Right cardiac atrium (tissue), 5 donors: ENCODE data around the gene OCA2. TPM values are rescaled to one million over a fixed set of nuclear protein-coding genes. Genes with fewer than 3 reads are reported as not detected.

ENCODE experiments used
- ATAC-seq, 2 donors: fragments of 200-7000 bp; cut with Tn5 transposase; one replicate each; pipeline versions ENCODE4 v1.8.0 to v1.9.1; 2020; ENCODE audit warnings: moderate library complexity in 2 of 2, mild to moderate bottlenecking in 1 of 2
- DNase-seq, 3 donors: peaks; one replicate each; pipeline ENCODE4 v3.0.0-alpha.2; 2020
- H3K27ac ChIP-seq: one replicate; pipeline ENCODE4 v1.5.1; 2013; ENCODE audit warnings: mild to moderate bottlenecking, low read length, control low read depth, moderate library complexity
- H3K27me3 ChIP-seq: one replicate; pipeline ENCODE4 v1.6.1; 2013; ENCODE audit not compliant: control insufficient read depth, insufficient read depth
- H3K4me1 ChIP-seq: one replicate; pipeline ENCODE4 v1.6.1; 2013; ENCODE audit warnings: low read length; ENCODE audit not compliant: control insufficient read depth, insufficient read depth
- H3K4me3 ChIP-seq: one replicate; pipeline ENCODE4 v1.5.1; 2013; ENCODE audit warnings: low read length, control low read depth
- H3K9me3 ChIP-seq: one replicate; pipeline ENCODE4 v1.6.1; 2013; ENCODE audit warnings: low read length; ENCODE audit not compliant: control insufficient read depth
- WGBS: extraction: QIAGEN DNeasy Blood & Tissue Kit; methylation state at CpG from one replicate; pipeline ENCODE4 v1.1.7; 2013; 5-methylcytosine and 5-hydroxymethylcytosine counted together
- intact Hi-C, 4 donors: fragments of 100-400 bp; cut with DNase I; formaldehyde crosslinking; loops; one replicate each; pipeline versions ENCODE4 v1.11.0 to v1.14.0; 2022 to 2023
- polyA plus RNA-seq: library from polyadenylated mRNA; stranded (reverse); fragments of 200-250 nt; gene quantifications from one replicate; pipeline ENCODE4 v1.2.3, GENCODE V29; 2013
- total RNA-seq, 4 donors: library from RNA; stranded (reverse); fragmentation: NEBNext Ultra II Directional; extraction: Animal tissue kit (Norgen Biotek cat#: 25700); gene quantifications; one replicate each; pipeline ENCODE4 v1.2.1, GENCODE V29; 2021
- donor health status: healthy with polysubstance abuse.
- donor health status: DM: no; HTN: yes; CAD: no.
- donor health status: DM: no; HTN: no; CAD: no.
- donor health status: DM: no; HTN: yes; CAD: no; lungs with severe emphysema.
- donor health status: DM: yes; HTN: yes; CAD: no.

The OCA2 gene
- total and polyA plus RNA-seq, 5 donors = 0.29 to 1.2 (median 0.50) TPM

DNA sequence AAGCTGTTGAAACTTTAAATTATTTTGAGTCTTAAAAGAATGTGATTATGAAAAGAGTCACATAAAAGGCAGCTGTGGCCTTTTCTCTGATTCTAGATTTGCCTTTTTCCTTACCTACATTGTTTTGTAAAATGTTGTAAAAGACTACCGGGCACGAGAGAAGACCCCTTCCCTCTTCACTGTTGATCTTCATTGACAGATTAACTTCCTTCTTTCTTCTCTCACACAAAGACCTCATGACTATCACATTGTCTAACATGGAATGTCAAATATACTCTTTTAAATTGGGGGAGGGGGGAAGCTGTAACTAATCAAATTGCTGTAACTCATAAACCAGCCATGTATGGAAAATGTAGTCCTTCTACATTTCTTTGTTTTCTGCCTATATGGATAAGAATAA lies 68.3 kb downstream of the OCA2 start:
- intact Hi-C loops = no loop called here
- no peak overlapping the region for H3K27ac ChIP-seq
- ATAC-seq = no peak
- H3K4me3 ChIP-seq = no peak overlapping the region
- WGBS = 88% methylated on average over 2 of the region's 2 CpGs
- H3K4me1 ChIP-seq = no peaks in the 10 kb centered on the region
- H3K27me3 ChIP-seq = no peaks in the 10 kb centered on the region
- DNase-seq = no peak
- no peaks in the 10 kb centered on the region for H3K9me3 ChIP-seq

DNA sequence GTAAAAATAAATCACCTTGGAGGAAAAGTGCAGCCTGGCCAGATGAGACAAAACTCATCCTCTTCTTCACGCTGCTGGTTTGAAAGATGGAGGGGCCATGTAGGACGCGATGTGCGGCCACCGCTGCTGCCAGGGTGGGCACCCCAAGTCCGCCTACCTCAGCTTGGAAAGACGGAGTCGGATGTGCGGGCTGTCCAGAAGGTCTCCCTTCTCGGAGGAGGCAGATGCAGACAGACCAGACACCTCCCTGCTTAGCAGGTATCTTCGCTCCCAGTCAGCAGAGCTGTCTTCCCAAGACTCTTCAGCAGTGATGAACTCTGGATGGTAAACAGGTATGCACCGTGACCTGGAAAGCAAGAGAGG lies 71.4 kb downstream of the OCA2 start:
- no peak for ATAC-seq
- intact Hi-C loops = loop anchor here in 2 of 4 donors (10.0 kb wide), 2 partner anchors 57 to 97 kb away; no protein-coding TSS in a partner anchor
- no peaks in the 10 kb centered on the region for H3K9me3 ChIP-seq
- WGBS = 95% methylated on average over 12 of the region's 12 CpGs
- no peak for DNase-seq
- H3K27me3 ChIP-seq = no peaks in the 10 kb centered on the region
- no peak overlapping the region for H3K27ac ChIP-seq
- H3K4me3 ChIP-seq = no peak overlapping the region
- no peaks in the 10 kb centered on the region for H3K4me1 ChIP-seq

DNA sequence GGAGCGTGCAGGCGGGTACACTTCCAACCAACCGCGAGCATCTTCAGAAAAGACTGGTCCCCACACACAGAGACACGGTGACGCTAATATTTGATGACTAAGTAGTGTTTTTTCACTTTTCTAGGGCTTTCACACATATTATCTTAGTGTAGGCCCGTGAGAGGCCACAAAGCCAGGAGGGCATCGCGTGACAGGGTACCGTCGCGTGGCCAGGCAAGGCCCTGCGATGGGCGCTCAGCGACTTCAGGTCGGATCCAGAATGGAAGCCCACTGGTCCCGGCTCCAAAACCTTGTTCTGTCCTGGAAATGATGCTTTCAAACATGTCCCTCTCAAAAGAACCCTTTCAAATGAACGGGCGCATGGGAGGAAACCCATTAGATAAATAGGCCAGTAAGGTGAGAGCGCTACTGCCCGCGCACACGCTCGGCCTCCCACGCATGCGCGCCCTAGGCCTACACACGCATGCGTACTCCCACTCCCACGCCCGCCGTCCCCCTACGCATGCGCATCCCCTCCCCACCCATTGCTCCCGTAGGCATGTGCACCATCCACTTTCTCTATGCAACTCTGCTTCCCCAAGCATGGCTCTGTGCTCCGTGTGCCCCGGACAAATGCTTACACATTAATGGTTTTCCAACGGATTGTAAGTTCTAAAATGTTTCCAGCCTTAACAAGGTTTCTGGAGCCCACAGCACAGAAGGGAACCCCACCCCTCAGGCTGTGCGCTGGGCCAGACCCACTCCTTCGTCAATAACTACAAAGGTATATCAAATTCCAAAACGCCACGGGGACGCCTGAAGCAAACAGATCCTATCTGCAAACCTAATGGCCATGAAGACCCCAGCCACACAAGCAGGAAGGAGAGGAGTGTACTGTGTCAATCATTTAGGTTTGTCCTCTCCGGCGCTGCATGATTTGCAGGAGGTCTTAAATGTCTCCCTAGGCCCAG lies 72.1 kb downstream of the OCA2 start:
- no peaks in the 10 kb centered on the region for H3K27me3 ChIP-seq
- WGBS = 91% methylated on average over 45 of the region's 45 CpGs
- no peak overlapping the region for H3K4me3 ChIP-seq
- H3K27ac ChIP-seq = no peak overlapping the region
- intact Hi-C loops = loop anchor here in 2 of 4 donors (10.0 kb wide), 2 partner anchors 58 to 98 kb away; no protein-coding TSS in a partner anchor
- no peaks in the 10 kb centered on the region for H3K9me3 ChIP-seq
- H3K4me1 ChIP-seq = no peaks in the 10 kb centered on the region
- DNase-seq (no peak), ATAC-seq (no peak)

DNA sequence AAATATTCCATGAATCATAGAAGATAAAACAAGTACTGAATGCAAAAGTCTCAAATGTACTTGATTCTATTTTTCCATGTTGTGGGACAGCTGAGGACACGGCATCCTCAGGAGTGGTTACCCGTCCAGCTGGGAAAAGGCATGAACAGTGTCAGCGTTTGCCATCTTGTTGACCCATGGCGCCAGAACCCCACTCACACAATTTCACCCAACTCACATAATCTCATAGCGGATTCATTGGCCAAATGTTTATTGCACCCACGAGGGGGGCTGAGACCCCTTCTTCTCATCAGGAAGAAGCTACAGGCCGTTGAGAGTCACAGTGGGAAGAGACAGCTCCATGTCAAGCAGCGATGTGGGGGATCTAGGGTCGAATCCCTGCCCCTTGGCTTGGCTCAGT lies 72.9 kb downstream of the OCA2 start:
- intact Hi-C loops = loop anchor here in 2 of 4 donors (10.0 kb wide), 2 partner anchors 59 to 99 kb away; no protein-coding TSS in a partner anchor

DNA sequence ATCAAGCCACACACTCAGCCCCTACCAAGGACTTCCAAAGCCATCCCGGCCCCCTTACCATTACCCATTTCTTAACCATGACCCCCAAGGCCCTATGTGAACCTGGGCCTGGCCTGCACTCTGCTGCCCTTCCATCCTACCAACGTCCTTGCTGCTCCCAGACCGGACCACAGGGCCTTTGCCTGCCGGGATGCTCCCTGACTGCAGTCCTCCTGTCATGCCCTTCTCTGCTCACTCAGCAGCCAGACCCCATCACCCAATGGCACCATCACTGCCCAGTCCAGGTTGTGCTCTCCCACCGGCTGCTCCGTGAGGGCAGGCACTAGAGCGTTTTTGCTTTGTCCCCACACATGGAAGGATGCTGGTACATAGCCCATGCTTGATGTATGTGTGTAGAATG lies 73.7 kb downstream of the OCA2 start:
- no peak for ATAC-seq
- Histone ChIP-seq H3K4me3 (no peak overlapping the region), H3K27ac (no peak overlapping the region), H3K27me3 (no peaks in the 10 kb centered on the region), H3K4me1 (no peaks in the 10 kb centered on the region), H3K9me3 (no peaks in the 10 kb centered on the region)
- intact Hi-C loops = loop anchor here in 2 of 4 donors (10.0 kb wide), 2 partner anchors 59 to 99 kb away; no protein-coding TSS in a partner anchor
- no peak for DNase-seq
- WGBS = 90% methylated on average over 7 of the region's 7 CpGs

More for the DNA sequence above, 72.9 kb downstream of the OCA2 start:
- WGBS = 90% methylated on average over 9 of the region's 9 CpGs
- no peaks in the 10 kb centered on the region for H3K4me1 ChIP-seq
- H3K4me3 ChIP-seq = no peak overlapping the region
- H3K27me3 ChIP-seq = no peaks in the 10 kb centered on the region
- H3K27ac ChIP-seq = no peak overlapping the region
- DNase-seq (no peak), ATAC-seq (no peak)
- H3K9me3 ChIP-seq = no peaks in the 10 kb centered on the region

DNA sequence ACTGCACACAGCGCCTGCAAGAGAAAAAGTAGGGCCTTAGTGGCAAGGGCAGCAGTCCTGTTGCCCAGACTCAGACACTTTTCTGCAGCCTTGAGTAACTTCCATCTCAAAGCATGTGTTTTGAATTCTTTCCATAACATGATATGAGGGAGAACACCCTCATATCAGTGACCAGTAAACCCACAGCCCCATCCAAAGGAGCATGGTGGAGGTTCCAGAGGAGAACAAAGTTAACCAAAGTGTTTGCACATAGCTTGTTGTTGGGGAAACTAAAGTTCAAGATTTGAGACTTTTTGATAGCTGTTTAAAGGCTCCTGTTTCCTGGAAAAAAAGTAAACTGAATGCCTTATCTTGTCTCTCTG lies 74.2 kb downstream of the OCA2 start:
- Histone ChIP-seq H3K4me3 (no peak overlapping the region), H3K27ac (no peak overlapping the region), H3K9me3 (no peaks in the 10 kb centered on the region), H3K4me1 (no peaks in the 10 kb centered on the region), H3K27me3 (no peaks in the 10 kb centered on the region)
- intact Hi-C loops = loop anchor here in 2 of 4 donors (10.0 kb wide), 2 partner anchors 60 to 100 kb away; no protein-coding TSS in a partner anchor
- ATAC-seq (no peak), DNase-seq (no peak)
- 94% methylated on average over 1 of the region's 1 CpG for whole genome bisulfite sequencing

DNA sequence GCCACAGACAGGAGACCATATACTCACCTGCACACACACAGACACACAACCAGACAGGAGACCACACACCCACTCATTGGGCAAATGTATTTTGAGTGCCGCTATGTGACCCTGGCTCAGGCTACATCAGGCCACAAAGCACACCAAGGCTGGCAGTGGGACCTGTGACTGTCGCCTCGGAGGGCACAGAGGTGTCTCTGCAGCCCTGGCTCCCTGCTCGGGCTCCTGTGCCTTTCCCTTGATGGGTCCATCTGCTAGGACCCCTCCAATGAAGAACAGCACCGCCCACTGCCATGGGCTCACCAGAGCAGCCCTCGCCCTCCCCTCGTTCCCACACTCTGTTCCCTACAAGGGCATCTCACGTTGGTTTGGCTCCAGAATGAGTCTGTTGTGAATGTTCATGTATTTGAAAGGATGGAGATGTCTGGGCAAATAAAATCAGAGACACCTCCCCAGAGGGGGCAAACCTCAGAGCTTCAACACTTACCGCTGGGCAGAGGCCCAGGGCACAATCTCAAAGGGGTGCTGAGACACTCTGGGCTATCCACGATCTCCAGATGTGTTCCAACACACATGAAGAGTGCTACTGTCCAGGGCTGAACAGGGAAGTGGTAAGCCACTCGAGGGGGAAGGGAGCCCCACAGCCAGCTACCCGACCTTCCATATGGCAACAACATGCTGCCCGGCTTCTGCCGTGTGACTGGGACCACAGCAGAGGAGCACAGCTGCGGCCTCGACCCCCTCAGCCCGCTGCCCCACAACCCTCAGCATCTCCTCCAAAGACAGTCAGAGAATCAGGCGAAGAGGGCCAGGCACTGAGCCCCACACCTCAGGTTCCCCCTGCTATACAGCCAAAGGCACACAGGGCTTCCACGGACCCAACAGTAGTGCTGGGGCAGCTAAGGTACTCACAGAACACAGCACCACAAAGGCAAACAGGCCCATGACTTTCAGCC lies 74.9 kb downstream of the OCA2 start:
- no peaks in the 10 kb centered on the region for H3K9me3 ChIP-seq
- no peaks in the 10 kb centered on the region for H3K4me1 ChIP-seq
- WGBS = 79% methylated on average over 19 of the region's 19 CpGs
- no peak overlapping the region for H3K4me3 ChIP-seq
- no peak overlapping the region for H3K27ac ChIP-seq
- DNase-seq (peak in 1 of 3 donors; percentile 16), ATAC-seq (no peak)
- no peaks in the 10 kb centered on the region for H3K27me3 ChIP-seq
- intact Hi-C loops = loop anchor here in 2 of 4 donors (10.0 kb wide), 2 partner anchors 61 to 101 kb away; no protein-coding TSS in a partner anchor

DNA sequence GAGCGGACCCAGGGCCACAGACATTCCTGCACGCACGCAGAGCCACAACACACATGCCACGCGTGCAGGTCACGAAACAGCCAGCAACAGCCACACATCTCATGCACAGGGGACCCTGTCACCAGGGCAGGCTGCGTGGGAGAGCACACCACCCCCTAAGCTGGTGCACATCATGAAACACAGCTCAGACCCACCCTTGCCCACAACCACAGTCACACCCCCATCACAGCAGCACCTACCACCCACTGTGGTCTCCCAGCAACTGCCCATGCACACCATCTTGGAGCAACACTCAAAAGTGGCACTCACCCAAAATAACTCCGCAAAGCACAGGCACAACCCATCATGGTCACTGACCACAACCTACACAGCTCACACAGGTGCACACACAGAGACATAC lies 75.7 kb downstream of the OCA2 start:
- WGBS = 94% methylated on average over 8 of the region's 8 CpGs
- Histone ChIP-seq H3K27me3 (no peaks in the 10 kb centered on the region), H3K4me1 (no peaks in the 10 kb centered on the region), H3K27ac (no peak overlapping the region), H3K4me3 (no peak overlapping the region), H3K9me3 (no peaks in the 10 kb centered on the region)
- no peak for ATAC-seq
- no peak for DNase-seq
- intact Hi-C loops = loop anchor here in 2 of 4 donors (10.0 kb wide), 2 partner anchors 61 to 101 kb away; no protein-coding TSS in a partner anchor

DNA sequence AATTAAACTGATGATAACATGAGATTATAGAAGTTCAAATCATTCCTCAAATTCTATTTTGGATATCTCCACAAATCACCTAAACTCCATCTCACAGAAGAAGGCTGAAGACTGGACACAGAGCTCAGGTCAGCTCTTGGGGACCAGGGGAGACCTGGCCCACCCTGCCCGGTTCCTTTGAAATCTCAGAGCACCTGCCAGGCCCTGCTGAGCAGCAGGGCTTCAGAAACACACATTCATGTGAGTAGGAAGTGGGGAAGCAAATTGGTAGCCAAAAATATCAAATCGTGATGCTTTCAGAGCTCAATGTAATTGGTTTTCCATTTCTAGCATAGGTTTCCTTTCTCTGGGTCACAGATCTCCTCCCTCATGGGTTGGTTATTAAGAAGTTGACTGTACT lies 76.2 kb downstream of the OCA2 start:
- H3K27ac ChIP-seq = no peak overlapping the region
- no peak overlapping the region for H3K4me3 ChIP-seq
- ATAC-seq = no peak
- H3K27me3 ChIP-seq = no peaks in the 10 kb centered on the region
- H3K4me1 ChIP-seq = no peaks in the 10 kb centered on the region
- no peak for DNase-seq
- WGBS = 77% methylated on average over 2 of the region's 2 CpGs
- intact Hi-C loops = loop anchor here in 2 of 4 donors (10.0 kb wide), 2 partner anchors 62 to 102 kb away; no protein-coding TSS in a partner anchor
- no peaks in the 10 kb centered on the region for H3K9me3 ChIP-seq

DNA sequence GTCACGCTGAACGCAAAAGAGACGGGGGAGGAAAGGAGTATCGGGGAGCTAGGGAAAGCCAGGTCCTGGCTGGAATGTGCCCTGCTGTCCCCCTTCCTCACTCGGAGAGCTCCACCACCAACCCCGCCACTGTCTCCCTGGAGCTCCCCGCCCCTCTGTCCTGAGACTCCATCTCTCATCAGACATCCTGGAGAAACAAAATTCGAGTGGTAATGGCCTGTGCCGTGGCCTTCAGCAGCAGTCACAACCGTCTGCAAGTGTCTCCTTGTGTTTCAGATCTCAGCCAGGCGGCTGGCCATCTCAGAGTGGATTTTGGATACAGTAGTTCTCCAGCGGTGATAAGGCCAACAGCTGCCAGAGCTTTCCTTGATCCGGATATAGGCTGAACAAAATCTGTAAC lies 76.9 kb downstream of the OCA2 start:
- no peak overlapping the region for H3K27ac ChIP-seq
- H3K4me1 ChIP-seq = no peaks in the 10 kb centered on the region
- no peaks in the 10 kb centered on the region for H3K27me3 ChIP-seq
- no peak overlapping the region for H3K4me3 ChIP-seq
- ATAC-seq (no peak), DNase-seq (peak in 1 of 3 donors; percentile 14)
- intact Hi-C loops = loop anchor here in 2 of 4 donors (10.0 kb wide), 2 partner anchors 63 to 103 kb away; no protein-coding TSS in a partner anchor
- H3K9me3 ChIP-seq = no peaks in the 10 kb centered on the region
- WGBS = 48% methylated on average over 13 of the region's 13 CpGs
